ENCODE data around the gene SUCO.

DNA sequence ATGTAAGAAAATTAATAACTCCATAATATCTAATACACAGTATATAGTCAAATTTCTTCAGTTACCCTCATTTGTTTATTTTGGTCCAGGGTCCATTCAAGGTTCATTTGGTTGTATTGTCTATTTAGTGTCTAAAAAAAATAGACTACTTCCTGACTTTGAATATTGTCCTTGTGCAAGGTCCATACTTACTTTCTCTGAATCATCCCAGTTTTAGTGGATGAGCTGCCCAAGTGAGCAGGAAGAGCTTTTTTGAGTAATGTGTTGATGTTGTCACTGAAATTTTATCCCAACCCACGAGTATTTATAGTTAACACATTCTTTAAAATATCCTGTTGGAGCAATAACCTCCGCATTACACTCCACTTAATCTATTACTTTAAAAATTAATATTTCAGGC, 80.3 kb downstream of the SUCO start:
- TF ChIP-seq CTCF (IDR thresholded peaks at IDR 0.05) (no peak), POLR2A (IDR thresholded peaks at IDR 0.05) (no peak)

Measured in thyroid gland (tissue), 4 donors.